Lung microvascular endothelial cell (primary cell): ENCODE results near the gene PADI2. TPM values are rescaled to one million over a fixed set of nuclear protein-coding genes. Genes with fewer than 3 reads are reported as not detected.

Experiments used
- DNase-seq, 2 donors: peaks; one replicate each; pipeline versions ENCODE4 v3.0.0 to v3.0.0-alpha.2; 2010; ENCODE audit warnings: low read depth in 2 of 2
- total RNA-seq: library from RNA; depleted of rRNA; stranded (reverse); fragments of >200 nt; gene quantifications from 2 replicates; pipeline ENCODE4 v1.2.1, GENCODE V29; 2014

Gene PADI2
- total RNA-seq, 1 donor from 2014 or later, result under 0.01 TPM

- DNase-seq, result no peak
Measured at GRCh38 chr1:17023573-17023972, 95.7 kb downstream of the PADI2 start.

- no peak for DNase-seq
Measured at GRCh38 chr1:17023102-17023501, 96.1 kb downstream of the PADI2 start.

GRCh38 chr1:17021896-17022295 lies 97.4 kb downstream of the PADI2 start:
- DNase-seq, result no peak

GRCh38 chr1:17020502-17020901 lies 98.7 kb downstream of the PADI2 start:
- no peak for DNase-seq

GRCh38 chr1:17018849-17019248 lies 100.4 kb downstream of the PADI2 start:
- DNase-seq, result no peak

GRCh38 chr1:17017435-17017834 lies 101.8 kb downstream of the PADI2 start:
- DNase-seq, result no peak

Other genes with a start within 250 kb of the PADI2 start
- under 0.01 and 5,258 TPM in 2 replicates for gene RNU1-2, start 223.5 kb downstream of the PADI2 start, total RNA-seq
- gene CROCC, start 197.5 kb downstream of the PADI2 start, total RNA-seq, result 8.1 and 18.3 TPM in 2 replicates
- 15.9 and 25.6 TPM in 2 replicates for gene MFAP2, start 138.8 kb downstream of the PADI2 start, total RNA-seq
- 25.1 and 44.6 TPM in 2 replicates for gene ATP13A2, start 107.5 kb downstream of the PADI2 start, total RNA-seq
- 139 and 146 TPM in 2 replicates for gene SDHB, start 65.4 kb downstream of the PADI2 start, total RNA-seq
- under 0.01 TPM in 1 of 2 replicates, not detected in the other for gene PADI1, start 85.7 kb upstream of the PADI2 start, total RNA-seq
- under 0.01 TPM in 1 of 2 replicates, not detected in the other for gene PADI3, start 129.6 kb upstream of the PADI2 start, total RNA-seq
- not detected in 2 replicates for gene PADI4, start 188.7 kb upstream of the PADI2 start, total RNA-seq